Neural progenitor cell (in vitro differentiated cells): ENCODE measurements around the gene MST1R. TPM values are rescaled to one million over a fixed set of nuclear protein-coding genes. Genes with fewer than 3 reads are reported as not detected.
"Not testable (repeated sequence)": the region's sequence is repeated elsewhere in the genome, so short reads cannot be mapped to it uniquely, and the experiment has no call there.

Experiments
- DNase-seq: peaks from one replicate; pipeline ENCODE4 v3.0.0-alpha.2; 2016; ENCODE audit warnings: low spot score
- H2AFZ ChIP-seq: fragments of 200-600 bp; sonication (generic); replicated peaks from 2 replicates; pipeline ENCODE4 v1.6.1; 2016; ENCODE audit warnings: antibody characterized with exemption
- H3F3A ChIP-seq: fragments of 200-600 bp; sonication (generic); 2 replicates; pipeline ENCODE4 v1.6.1; 2016; ENCODE audit warnings: antibody characterized with exemption, low read depth
- H3K27ac ChIP-seq: fragments of 200-600 bp; sonication (generic); 2 replicates; pipeline ENCODE4 v1.5.1; 2016; ENCODE audit warnings: mild to moderate bottlenecking
- H3K27me3 ChIP-seq: fragments of 200-600 bp; sonication (generic); 2 replicates; pipeline ENCODE4 v1.6.1; 2016; ENCODE audit warnings: mild to moderate bottlenecking, moderate library complexity
- H3K36me3 ChIP-seq: fragments of 200-600 bp; sonication (generic); 2 replicates; pipeline ENCODE4 v1.5.1; 2016
- H3K4me1 ChIP-seq: fragments of 200-600 bp; sonication (generic); 2 replicates; pipeline ENCODE4 v1.6.1; 2016; ENCODE audit warnings: mixed run types
- H3K4me2 ChIP-seq: fragments of 200-600 bp; sonication (generic); 2 replicates; pipeline ENCODE4 v1.6.1; 2016
- H3K4me3 ChIP-seq: fragments of 200-600 bp; sonication (generic); 2 replicates; pipeline ENCODE4 v1.5.1; 2016
- H3K79me2 ChIP-seq: fragments of 200-600 bp; sonication (generic); 2 replicates; pipeline ENCODE4 v1.6.1; 2016; ENCODE audit warnings: low read depth
- H3K9ac ChIP-seq: fragments of 200-600 bp; sonication (generic); 2 replicates; pipeline ENCODE4 v1.6.1; 2016
- H3K9me3 ChIP-seq: fragments of 200-600 bp; sonication (generic); 2 replicates; pipeline ENCODE4 v1.5.1; 2016; ENCODE audit warnings: low read depth
- H4K20me1 ChIP-seq: fragments of 200-600 bp; sonication (generic); 2 replicates; pipeline ENCODE4 v1.6.1; 2016; ENCODE audit warnings: low read depth
- H3K27ac Mint-ChIP-seq: 3 replicates; pipeline ENCODE4 v1.8.0; 2021; ENCODE audit warnings: mixed read lengths
- H3K27me3 Mint-ChIP-seq: 2 replicates; pipeline ENCODE4 v1.8.0; 2022; ENCODE audit warnings: low read depth, mild to moderate bottlenecking, inconsistent platforms, moderate library complexity, mixed read lengths; ENCODE audit not compliant: insufficient read depth
- H3K36me3 Mint-ChIP-seq: 3 replicates; pipeline ENCODE4 v1.8.0; 2021; ENCODE audit warnings: mixed read lengths
- H3K4me1 Mint-ChIP-seq: 3 replicates; pipeline ENCODE4 v1.8.0; 2021; ENCODE audit warnings: mixed read lengths
- H3K4me3 Mint-ChIP-seq: 3 replicates; pipeline ENCODE4 v1.8.0; 2021; ENCODE audit warnings: mild to moderate bottlenecking, moderate library complexity, mixed read lengths
- H3K9me3 Mint-ChIP-seq: 3 replicates; pipeline ENCODE4 v1.8.0; 2020; ENCODE audit warnings: mixed read lengths
- EZH2 ChIP-seq: fragments of 200-600 bp; sonication (generic); IDR thresholded peaks from 2 replicates; pipeline ENCODE4 v1.6.1; 2017; ENCODE audit warnings: antibody characterized with exemption, mild to moderate bottlenecking, moderate library complexity
- EZH2phosphoT487 ChIP-seq: fragments of 200-600 bp; sonication (generic); IDR thresholded peaks from 2 replicates; pipeline ENCODE4 v1.6.1; 2017; ENCODE audit warnings: antibody characterized with exemption
- total RNA-seq: library from RNA; depleted of rRNA; stranded (reverse); fragments of >200 nt; gene quantifications from 2 replicates; pipeline ENCODE4 v1.2.3, GENCODE V29; 2015; ENCODE audit warnings: low replicate concordance
- TF ChIP-seq, protein P1 (sequence below): fragments of 200-600 bp; sonication (generic); IDR thresholded peaks from 2 replicates; pipeline ENCODE4 v1.5.1; 2017; ENCODE audit warnings: antibody characterized with exemption, mild to moderate bottlenecking

The MST1R gene
- total RNA-seq, 1 donor from 2014 or later, result 0.32 TPM

DNA sequence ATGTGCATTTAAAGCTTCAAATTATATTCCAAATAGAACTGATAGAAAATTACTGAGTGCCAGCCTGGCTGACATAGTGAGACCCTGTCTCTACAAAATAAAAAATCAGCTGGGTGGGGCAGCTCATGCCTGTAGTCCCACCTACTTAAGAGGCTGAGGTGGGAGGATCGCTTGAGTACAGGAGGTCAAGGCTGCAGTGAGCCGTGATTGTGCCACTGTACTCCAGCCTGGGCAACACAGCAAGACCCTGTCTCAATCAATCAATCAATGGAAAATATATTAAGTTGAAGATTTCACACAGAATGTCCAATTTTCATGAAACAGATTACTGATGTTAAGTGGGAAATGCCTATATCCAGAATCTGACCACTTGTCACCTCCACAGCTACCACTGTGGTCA lies 21.8 kb upstream of the MST1R start:
- Histone ChIP-seq H4K20me1 (no peaks in the 10 kb centered on the region), H3K27ac (no peak overlapping the region), H3K27me3 (no peaks in the 10 kb centered on the region), H3K36me3 (no peaks in the 10 kb centered on the region), H3K4me1 (peaks cover 6% of the 10 kb centered on the region), H3K79me2 (no peaks in the 10 kb centered on the region), H3K4me2 (no peak overlapping the region), H3K9ac (no peak overlapping the region), H3K4me3 (no peak overlapping the region), H3K9me3 (no peaks in the 10 kb centered on the region), H3F3A (peaks cover 14% of the 10 kb centered on the region), H2AFZ (no peak overlapping the region)
- H3K27me3 Mint-ChIP-seq, result peaks cover 4% of the 10 kb centered on the region
- H3K4me3 Mint-ChIP-seq, result no peak overlapping the region
- peaks cover 12% of the 10 kb centered on the region for H3K4me1 Mint-ChIP-seq
- TF ChIP-seq EZH2, result no peak
- TF ChIP-seq EZH2phosphoT487, result no peak
- TF ChIP-seq, protein P1, sequence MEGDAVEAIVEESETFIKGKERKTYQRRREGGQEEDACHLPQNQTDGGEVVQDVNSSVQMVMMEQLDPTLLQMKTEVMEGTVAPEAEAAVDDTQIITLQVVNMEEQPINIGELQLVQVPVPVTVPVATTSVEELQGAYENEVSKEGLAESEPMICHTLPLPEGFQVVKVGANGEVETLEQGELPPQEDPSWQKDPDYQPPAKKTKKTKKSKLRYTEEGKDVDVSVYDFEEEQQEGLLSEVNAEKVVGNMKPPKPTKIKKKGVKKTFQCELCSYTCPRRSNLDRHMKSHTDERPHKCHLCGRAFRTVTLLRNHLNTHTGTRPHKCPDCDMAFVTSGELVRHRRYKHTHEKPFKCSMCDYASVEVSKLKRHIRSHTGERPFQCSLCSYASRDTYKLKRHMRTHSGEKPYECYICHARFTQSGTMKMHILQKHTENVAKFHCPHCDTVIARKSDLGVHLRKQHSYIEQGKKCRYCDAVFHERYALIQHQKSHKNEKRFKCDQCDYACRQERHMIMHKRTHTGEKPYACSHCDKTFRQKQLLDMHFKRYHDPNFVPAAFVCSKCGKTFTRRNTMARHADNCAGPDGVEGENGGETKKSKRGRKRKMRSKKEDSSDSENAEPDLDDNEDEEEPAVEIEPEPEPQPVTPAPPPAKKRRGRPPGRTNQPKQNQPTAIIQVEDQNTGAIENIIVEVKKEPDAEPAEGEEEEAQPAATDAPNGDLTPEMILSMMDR, result no peak
- H3K9me3 Mint-ChIP-seq, result no peaks in the 10 kb centered on the region
- no peak for DNase-seq
- peaks cover 2% of the 10 kb centered on the region for H3K36me3 Mint-ChIP-seq
- H3K27ac Mint-ChIP-seq, result no peak overlapping the region

DNA sequence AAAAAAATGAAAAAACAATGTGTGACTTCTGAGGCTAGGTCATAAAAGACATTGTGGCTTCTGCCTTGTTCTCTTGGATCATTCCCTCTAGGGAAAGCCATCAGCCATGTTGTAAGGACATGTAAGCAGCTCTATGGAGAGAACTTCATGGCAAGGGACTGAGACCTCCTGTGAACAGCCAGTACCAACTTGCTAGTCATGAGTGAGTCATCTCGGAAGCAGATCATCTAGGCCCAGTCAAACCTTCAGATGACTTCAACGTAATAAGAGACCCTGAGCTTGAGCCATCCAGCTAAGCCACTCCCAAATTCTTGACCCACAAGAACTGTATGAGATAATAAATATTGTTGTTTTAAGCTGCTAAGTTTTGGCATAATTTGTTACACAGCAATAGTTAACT lies 21.0 kb upstream of the MST1R start:
- H3K4me1 ChIP-seq, result no peaks in the 10 kb centered on the region
- H3K36me3 Mint-ChIP-seq, result peaks cover 2% of the 10 kb centered on the region
- DNase-seq, result no peak
- H3K4me3 Mint-ChIP-seq, result no peak overlapping the region
- H2AFZ ChIP-seq, result no peak overlapping the region
- H3K9me3 Mint-ChIP-seq, result no peaks in the 10 kb centered on the region
- H3K9ac ChIP-seq, result no peak overlapping the region
- H3K4me1 Mint-ChIP-seq, result peaks cover 5% of the 10 kb centered on the region
- no peaks in the 10 kb centered on the region for H3K36me3 ChIP-seq
- no peak overlapping the region for H3K4me2 ChIP-seq
- no peaks in the 10 kb centered on the region for H4K20me1 ChIP-seq
- no peak overlapping the region for H3K27ac Mint-ChIP-seq
- H3K27me3 ChIP-seq, result no peaks in the 10 kb centered on the region
- no peak for TF ChIP-seq EZH2
- no peak for TF ChIP-seq EZH2phosphoT487
- TF ChIP-seq, protein P1, result no peak
- H3K27me3 Mint-ChIP-seq, result no peaks in the 10 kb centered on the region
- no peak overlapping the region for H3K27ac ChIP-seq
- H3K4me3 ChIP-seq, result no peak overlapping the region
- H3F3A ChIP-seq, result peaks cover 6% of the 10 kb centered on the region
- no peaks in the 10 kb centered on the region for H3K9me3 ChIP-seq
- no peaks in the 10 kb centered on the region for H3K79me2 ChIP-seq

DNA sequence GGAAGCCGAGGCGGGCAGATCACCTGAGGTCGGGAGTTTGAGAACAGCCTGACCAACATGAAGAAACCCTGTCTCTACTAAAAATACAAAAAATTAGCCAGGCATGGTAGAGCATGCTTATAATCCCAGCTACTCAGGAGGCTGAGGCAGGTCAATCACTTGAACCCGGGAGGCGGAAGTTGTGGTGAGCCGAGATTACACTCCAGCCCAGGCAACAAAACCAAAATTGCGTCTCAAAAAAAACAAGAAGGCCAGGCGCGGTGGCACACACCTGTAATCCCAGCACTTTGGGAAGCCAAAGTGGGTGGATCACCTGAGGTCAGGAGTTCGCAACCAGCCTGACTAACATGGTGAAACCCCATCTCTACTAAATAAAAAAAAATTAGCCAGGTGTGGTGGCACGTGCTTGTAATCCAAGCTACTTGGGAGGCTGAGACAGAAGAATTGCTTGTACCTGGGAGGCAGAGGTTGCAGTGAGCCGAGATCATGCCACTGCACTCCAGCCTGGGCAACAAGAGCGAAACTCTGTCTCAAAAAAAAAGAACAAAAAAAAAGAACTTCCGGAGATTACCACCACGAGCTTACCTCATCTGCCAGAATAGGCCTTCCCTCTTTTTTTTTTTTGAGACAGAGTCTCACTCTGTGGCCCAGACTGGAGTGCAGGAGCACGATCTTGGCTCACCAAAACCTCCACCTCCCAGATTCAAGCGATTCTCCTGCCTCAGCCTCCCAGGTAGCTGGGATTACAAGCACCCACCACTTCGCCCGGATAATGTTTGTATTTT lies 14.3 kb upstream of the MST1R start:
- H3K4me2 ChIP-seq, H3K4me1 ChIP-seq, H2AFZ ChIP-seq, H3K4me1 Mint-ChIP-seq, H3K27ac ChIP-seq, H3K79me2 ChIP-seq, H3K36me3 Mint-ChIP-seq, H3K4me3 Mint-ChIP-seq, H3K9me3 Mint-ChIP-seq, H3K9ac ChIP-seq, H3K36me3 ChIP-seq, H3K27ac Mint-ChIP-seq, H3K27me3 ChIP-seq, H3K9me3 ChIP-seq, H3F3A ChIP-seq, DNase-seq, H4K20me1 ChIP-seq, H3K4me3 ChIP-seq, H3K27me3 Mint-ChIP-seq: not testable (repeated sequence)

DNA sequence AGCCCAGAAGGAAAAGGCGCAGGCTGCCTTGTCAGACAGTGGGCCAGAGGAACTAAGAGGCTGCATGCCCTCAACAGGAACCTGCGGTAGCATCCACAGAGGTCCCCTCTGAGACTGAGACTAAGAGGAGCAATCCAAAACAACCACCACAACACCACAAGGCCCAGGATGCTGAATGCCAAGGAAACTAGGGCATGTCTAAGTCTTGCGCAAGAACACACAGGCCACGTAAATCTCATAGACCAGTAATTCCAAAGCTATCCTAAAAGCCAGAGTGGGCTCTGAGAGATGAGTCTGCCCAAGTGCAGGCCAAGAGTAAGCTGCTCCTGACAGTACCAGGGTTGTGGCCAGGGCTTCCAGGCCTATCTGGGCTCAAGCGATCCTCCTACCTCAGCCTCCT lies 13.0 kb upstream of the MST1R start:
- no peaks in the 10 kb centered on the region for H3K36me3 Mint-ChIP-seq
- H3K27me3 Mint-ChIP-seq, result no peaks in the 10 kb centered on the region
- TF ChIP-seq EZH2 (no peak), EZH2phosphoT487 (no peak)
- TF ChIP-seq, protein P1, result no peak

More for the DNA sequence above, 13.0 kb upstream of the MST1R start:
- no peaks in the 10 kb centered on the region for H3K27me3 ChIP-seq
- H3K4me1 Mint-ChIP-seq, result no peaks in the 10 kb centered on the region
- H2AFZ ChIP-seq, result no peak overlapping the region
- no peaks in the 10 kb centered on the region for H3F3A ChIP-seq
- no peak overlapping the region for H3K4me2 ChIP-seq
- H3K27ac ChIP-seq, result no peak overlapping the region
- H3K9me3 ChIP-seq, result no peaks in the 10 kb centered on the region
- no peak overlapping the region for H3K4me3 ChIP-seq
- no peaks in the 10 kb centered on the region for H3K79me2 ChIP-seq
- H3K9me3 Mint-ChIP-seq, result no peaks in the 10 kb centered on the region
- H3K27ac Mint-ChIP-seq, result peak overlapping the region; percentile 66
- no peaks in the 10 kb centered on the region for H3K36me3 ChIP-seq
- H3K4me1 ChIP-seq, result no peaks in the 10 kb centered on the region
- H4K20me1 ChIP-seq, result no peaks in the 10 kb centered on the region
- DNase-seq, result no peak
- no peak overlapping the region for H3K9ac ChIP-seq
- H3K4me3 Mint-ChIP-seq, result no peak overlapping the region
